GM12874 (cell line): ENCODE results near the gene BAHCC1.

ENCODE experiments used
- CTCF ChIP-seq: IDR thresholded peaks from 2 replicates; pipeline ENCODE4 v1.5.1; 2011; ENCODE audit warnings: low read depth, mild to moderate bottlenecking, control low read depth, low read length, moderate library complexity; ENCODE audit not compliant: insufficient read depth

BAHCC1 gene

DNA sequence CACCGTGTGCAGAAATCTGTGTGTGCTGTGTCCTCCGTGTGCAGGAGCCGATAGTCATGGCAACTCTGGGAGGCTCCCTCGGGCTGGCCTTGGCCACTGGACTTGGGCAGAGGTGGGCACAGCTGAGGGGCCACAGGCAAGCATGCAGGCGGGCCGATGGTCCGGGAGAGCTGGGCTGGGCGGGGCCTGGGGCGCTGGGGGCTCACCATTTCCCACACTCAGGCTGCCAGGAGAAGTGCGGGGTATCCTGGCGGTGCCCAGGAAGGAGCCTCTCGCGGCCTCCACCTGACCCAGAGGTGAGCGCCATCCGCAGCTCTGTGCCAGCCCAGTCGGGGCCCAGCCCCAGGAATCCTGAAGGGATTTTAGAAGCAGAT, 28.4 kb downstream of the BAHCC1 start:
- TF ChIP-seq CTCF: no peak

DNA sequence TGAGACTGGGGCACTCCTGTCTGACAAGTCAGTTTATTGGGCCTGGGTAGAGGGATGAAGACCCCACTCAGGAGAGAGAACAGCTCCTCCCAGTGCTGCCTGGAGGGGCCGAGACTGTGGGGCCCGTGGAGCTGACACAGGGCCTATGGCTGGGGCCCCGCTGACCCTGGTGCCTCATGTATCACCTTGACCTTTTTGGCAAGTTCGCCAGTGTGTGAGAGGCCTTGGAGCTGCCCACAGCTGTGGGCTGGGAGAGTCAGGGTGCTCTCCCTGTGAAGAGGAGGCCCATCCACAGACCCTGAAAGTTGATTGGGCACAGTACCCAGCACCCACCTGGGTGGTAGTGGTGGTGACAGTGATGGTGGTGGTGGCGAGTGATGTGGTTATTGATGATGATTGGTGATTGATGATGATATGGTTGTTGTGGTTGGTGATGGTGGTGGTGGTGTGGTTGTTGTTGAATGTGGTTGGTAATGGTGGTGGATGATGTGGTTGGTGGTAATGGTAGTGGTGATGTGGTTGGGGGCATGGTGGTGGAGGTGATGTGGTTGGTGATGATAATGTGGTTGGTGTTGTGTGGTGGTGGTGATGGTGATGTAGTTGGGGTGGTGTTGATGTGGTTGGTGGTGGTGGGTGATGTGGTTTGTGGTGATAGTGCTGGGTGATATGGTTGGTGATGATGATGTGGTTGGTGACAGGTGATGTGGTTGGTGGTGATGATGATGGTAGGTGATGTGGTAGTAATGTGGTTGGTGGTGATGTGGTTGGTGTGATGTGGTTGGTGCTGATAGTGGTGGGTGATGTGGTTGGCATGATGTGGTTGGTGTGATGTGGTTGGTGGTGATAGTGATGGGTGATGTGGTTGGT, 29.1 kb downstream of the BAHCC1 start:
- no peak for TF ChIP-seq CTCF

DNA sequence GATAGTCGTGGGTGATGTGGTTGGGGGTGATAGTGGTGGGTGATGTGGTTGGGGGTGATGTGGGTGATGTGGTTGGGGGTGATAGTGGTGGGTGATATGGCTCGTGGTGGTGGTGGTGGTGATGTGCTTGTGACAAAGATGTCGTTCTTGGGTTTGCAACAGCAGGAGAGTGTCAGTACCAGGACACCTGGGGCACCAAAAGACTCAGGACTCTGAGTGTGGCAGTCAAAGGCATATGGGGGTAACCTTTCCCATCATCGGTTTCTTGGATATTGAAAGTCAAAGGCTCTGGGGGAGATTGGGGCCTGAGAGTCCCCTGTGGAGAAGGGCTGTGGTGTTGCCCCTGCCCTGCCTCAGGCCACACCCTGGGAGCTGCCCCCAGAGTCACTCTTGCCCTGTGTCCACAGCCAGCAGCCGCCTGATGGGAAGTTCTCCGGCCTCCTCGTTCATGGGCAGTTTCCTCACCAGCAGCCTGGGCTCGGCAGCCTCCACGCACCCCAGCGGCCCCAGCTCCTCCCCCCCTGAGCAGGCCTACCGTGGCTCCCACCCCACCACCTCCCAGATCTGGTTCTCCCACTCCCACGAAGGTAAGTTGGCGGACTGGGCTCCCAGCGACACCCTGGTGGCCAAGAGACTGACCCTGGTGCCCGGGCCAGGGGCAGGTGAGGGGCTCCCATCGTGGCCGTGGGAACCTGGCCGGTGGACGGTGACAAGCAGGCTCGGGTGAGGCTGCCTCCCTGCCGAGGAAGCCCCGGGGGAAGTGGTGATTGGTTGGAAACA, 31.3 kb downstream of the BAHCC1 start:
- no peak for TF ChIP-seq CTCF

- TF ChIP-seq CTCF: no peak
Observed at GRCh38 chr17:81427173-81428120, 32.2 kb downstream of the BAHCC1 start.

GRCh38 chr17:81428121-81428515, 32.9 kb downstream of the BAHCC1 start:
- no peak for TF ChIP-seq CTCF

DNA sequence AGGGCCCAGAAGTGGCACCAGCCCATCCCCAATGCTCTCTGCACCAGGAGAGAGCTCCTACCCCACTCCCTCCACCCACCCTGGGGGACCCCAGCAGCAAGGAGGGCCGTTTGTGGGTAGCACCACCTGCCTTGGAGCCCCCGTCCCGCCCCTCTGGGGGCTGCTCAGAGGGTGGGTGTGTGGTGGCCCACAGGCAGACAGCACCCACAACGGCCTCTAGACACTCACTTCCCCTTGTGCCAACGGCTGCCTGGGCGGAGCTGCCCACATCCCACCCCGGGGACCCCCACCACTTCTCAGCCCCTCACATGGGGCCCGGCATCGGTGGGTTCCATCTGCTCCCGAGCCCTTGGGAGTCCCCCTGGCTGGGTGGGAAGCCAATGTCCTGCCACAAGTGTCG, 33.3 kb downstream of the BAHCC1 start:
- TF ChIP-seq CTCF: no peak
